ENCODE measurements around the gene KCP.

- TF ChIP-seq SP1 (IDR thresholded peaks at IDR 0.05) (no peak), FOXK2 (IDR thresholded peaks at IDR 0.05) (no peak), ARNT (IDR thresholded peaks at IDR 0.05) (no peak), SUZ12 (IDR thresholded peaks at IDR 0.05) (no peak), FOXM1 (IDR thresholded peaks at IDR 0.05; ENCODE audit: borderline replicate concordance) (no peak), FOXA1 (IDR thresholded peaks at IDR 0.05) (no peak), LEF1 (IDR thresholded peaks at IDR 0.05; ENCODE audit: borderline replicate concordance) (no peak), BHLHE40 (IDR thresholded peaks at IDR 0.05; ENCODE audit: borderline replicate concordance) (no peak), L3MBTL2 (conservative IDR thresholded peaks at IDR 0.05) (no peak), CTBP1 (IDR thresholded peaks at IDR 0.05; ENCODE audit: borderline replicate concordance) (no peak), TARDBP (IDR thresholded peaks at IDR 0.05) (no peak), NFRKB (IDR thresholded peaks at IDR 0.05) (no peak), ELF4 (IDR thresholded peaks at IDR 0.05) (no peak)
- TF ChIP-seq, protein P1, sequence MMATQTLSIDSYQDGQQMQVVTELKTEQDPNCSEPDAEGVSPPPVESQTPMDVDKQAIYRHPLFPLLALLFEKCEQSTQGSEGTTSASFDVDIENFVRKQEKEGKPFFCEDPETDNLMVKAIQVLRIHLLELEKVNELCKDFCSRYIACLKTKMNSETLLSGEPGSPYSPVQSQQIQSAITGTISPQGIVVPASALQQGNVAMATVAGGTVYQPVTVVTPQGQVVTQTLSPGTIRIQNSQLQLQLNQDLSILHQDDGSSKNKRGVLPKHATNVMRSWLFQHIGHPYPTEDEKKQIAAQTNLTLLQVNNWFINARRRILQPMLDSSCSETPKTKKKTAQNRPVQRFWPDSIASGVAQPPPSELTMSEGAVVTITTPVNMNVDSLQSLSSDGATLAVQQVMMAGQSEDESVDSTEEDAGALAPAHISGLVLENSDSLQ (IDR thresholded peaks at IDR 0.05) = no peak
Measured at GRCh38 chr7:128884561-128885369, 25.7 kb downstream of the KCP start.
